OCI-LY1 (cell line): Measurements from ENCODE around the gene PRAMEF12.

Experiments used
- H2AFZ ChIP-seq: fragments of 200-600 bp; sonication (generic), shearing (Covaris generic); 2 replicates; pipeline ENCODE4 v1.6.0; 2014; ENCODE audit warnings: antibody characterized with exemption, mild to moderate bottlenecking, low read length
- H3F3A ChIP-seq: fragments of 200-600 bp; sonication (generic), shearing (Covaris generic); 2 replicates; pipeline ENCODE4 v1.6.0; 2014; ENCODE audit warnings: mild to moderate bottlenecking, antibody characterized with exemption, low read length, moderate library complexity; ENCODE audit not compliant: insufficient read depth
- H3K27ac ChIP-seq: fragments of 200-600 bp; sonication (generic); 2 replicates; pipeline ENCODE4 v1.5.1; 2014; ENCODE audit warnings: low read length, mixed run types, mild to moderate bottlenecking, low read depth; ENCODE audit not compliant: poor library complexity, severe bottlenecking
- H3K27me3 ChIP-seq: fragments of 200-600 bp; sonication (generic); 2 replicates; pipeline ENCODE4 v1.6.0; 2014; ENCODE audit warnings: antibody characterized with exemption, mild to moderate bottlenecking, low read length, moderate library complexity; ENCODE audit not compliant: insufficient read depth
- H3K36me3 ChIP-seq: fragments of 200-600 bp; sonication (generic); 2 replicates; pipeline ENCODE4 v1.6.1; 2014; ENCODE audit warnings: mild to moderate bottlenecking, antibody characterized with exemption, low read length, moderate library complexity, mixed read lengths; ENCODE audit not compliant: insufficient read depth
- H3K4me1 ChIP-seq: fragments of 200-600 bp; sonication (generic); 2 replicates; pipeline ENCODE4 v1.5.1; 2014; ENCODE audit warnings: mild to moderate bottlenecking, low read length, moderate library complexity; ENCODE audit not compliant: insufficient read depth, severe bottlenecking
- H3K4me2 ChIP-seq: fragments of 200-600 bp; sonication (generic), shearing (Covaris generic); 2 replicates; pipeline ENCODE4 v1.6.1; 2014; ENCODE audit warnings: low read length
- H3K4me3 ChIP-seq: fragments of 200-600 bp; sonication (generic); 2 replicates; pipeline ENCODE4 v1.5.1; 2014; ENCODE audit warnings: low read length, low read depth, mild to moderate bottlenecking, mixed read lengths; ENCODE audit not compliant: poor library complexity, severe bottlenecking
- H3K79me2 ChIP-seq: fragments of 200-600 bp; shearing (Covaris generic); 2 replicates; pipeline ENCODE4 v1.6.1; 2016; ENCODE audit warnings: mixed run types, low read length, mixed read lengths; ENCODE audit not compliant: insufficient read depth
- H3K9ac ChIP-seq: fragments of 200-600 bp; sonication (generic), shearing (Covaris generic); 2 replicates; pipeline ENCODE4 v1.6.1; 2014; ENCODE audit warnings: mild to moderate bottlenecking, low read length, mixed read lengths
- H3K9me2 ChIP-seq: fragments of 200-600 bp; sonication (generic), shearing (Covaris generic); 2 replicates; pipeline ENCODE4 v1.6.1; 2014; ENCODE audit warnings: low read depth, mild to moderate bottlenecking, low read length, mixed read lengths
- H3K9me3 ChIP-seq: fragments of 200-600 bp; shearing (Covaris generic); 2 replicates; pipeline ENCODE4 v1.6.1; 2014; ENCODE audit warnings: low read length, mixed read lengths
- H4K20me1 ChIP-seq: fragments of 200-600 bp; sonication (generic), shearing (Covaris generic); 2 replicates; pipeline ENCODE4 v1.6.0; 2016; ENCODE audit warnings: mild to moderate bottlenecking, low read length; ENCODE audit not compliant: insufficient read depth
- CTCF ChIP-seq: fragments of 200-600 bp; sonication (generic), shearing (Covaris generic); IDR thresholded peaks from 2 replicates; pipeline ENCODE4 v1.5.1; 2017; ENCODE audit warnings: mild to moderate bottlenecking, antibody characterized with exemption, low read length, moderate library complexity, mixed read lengths
- EZH2 ChIP-seq: fragments of 200-600 bp; sonication (generic), shearing (Covaris generic); IDR thresholded peaks from 2 replicates; pipeline ENCODE4 v1.8.0; 2017; ENCODE audit warnings: borderline replicate concordance, mixed run types, mild to moderate bottlenecking, antibody characterized with exemption, low read length, moderate library complexity, mixed read lengths

The PRAMEF12 gene

GRCh38 chr1:12775443-12775842 lies 1.9 kb downstream of the PRAMEF12 start:
- H3K4me3 ChIP-seq: no peak overlapping the region
- TF ChIP-seq EZH2 (no peak), CTCF (no peak)
- no peaks in the 10 kb centered on the region for H3K9me2 ChIP-seq
- no peak overlapping the region for H3K27ac ChIP-seq
- no peak overlapping the region for H3K9ac ChIP-seq
- no peaks in the 10 kb centered on the region for H3F3A ChIP-seq
- H4K20me1 ChIP-seq: no peaks in the 10 kb centered on the region
- 0 out of 2 replicates have a peak, but pooled peaks cover 4% of the 10 kb centered on the region for H3K27me3 ChIP-seq
- H2AFZ ChIP-seq: no peak overlapping the region
- H3K4me1 ChIP-seq: no peaks in the 10 kb centered on the region
- no peaks in the 10 kb centered on the region for H3K36me3 ChIP-seq
- no peaks in the 10 kb centered on the region for H3K79me2 ChIP-seq
- H3K4me2 ChIP-seq: no peak overlapping the region
- H3K9me3 ChIP-seq: no peaks in the 10 kb centered on the region

GRCh38 chr1:12776801-12777557 lies 3.4 kb downstream of the PRAMEF12 start:
- H3K4me1 ChIP-seq: no peaks in the 10 kb centered on the region
- no peak overlapping the region for H3K9ac ChIP-seq
- H4K20me1 ChIP-seq: no peaks in the 10 kb centered on the region
- H3K4me2 ChIP-seq: no peak overlapping the region
- no peaks in the 10 kb centered on the region for H3K79me2 ChIP-seq
- H3K36me3 ChIP-seq: no peaks in the 10 kb centered on the region
- H3K9me3 ChIP-seq: no peaks in the 10 kb centered on the region
- H2AFZ ChIP-seq: no peak overlapping the region
- H3F3A ChIP-seq: no peaks in the 10 kb centered on the region
- TF ChIP-seq CTCF (no peak), EZH2 (no peak)
- no peaks in the 10 kb centered on the region for H3K9me2 ChIP-seq
- H3K4me3 ChIP-seq: no peak overlapping the region
- 0 out of 2 replicates have a peak, but pooled peaks cover 4% of the 10 kb centered on the region for H3K27me3 ChIP-seq
- no peak overlapping the region for H3K27ac ChIP-seq

GRCh38 chr1:12778061-12778460 lies 4.5 kb downstream of the PRAMEF12 start:
- 0 out of 2 replicates have a peak, but pooled peaks cover 4% of the 10 kb centered on the region for H3K27me3 ChIP-seq

More at GRCh38 chr1:12778061-12778460, 4.5 kb downstream of the PRAMEF12 start:
- Histone ChIP-seq H2AFZ (no peak overlapping the region), H3K36me3 (no peaks in the 10 kb centered on the region), H3K9me3 (no peaks in the 10 kb centered on the region), H3K9ac (no peak overlapping the region), H3K27ac (no peak overlapping the region), H3F3A (no peaks in the 10 kb centered on the region), H4K20me1 (no peaks in the 10 kb centered on the region), H3K79me2 (no peaks in the 10 kb centered on the region), H3K4me2 (no peak overlapping the region), H3K9me2 (no peaks in the 10 kb centered on the region), H3K4me1 (no peaks in the 10 kb centered on the region), H3K4me3 (no peak overlapping the region)
- TF ChIP-seq CTCF (no peak), EZH2 (no peak)
